Ovary (tissue), 9 donors: Measurements from ENCODE around the gene TTLL9. TPM values are rescaled to one million over a fixed set of nuclear protein-coding genes. Genes with fewer than 3 reads are reported as not detected.
A peak's percentile ranks its signal among the peaks of the same experiment; 100 is the strongest.

ENCODE experiments used
- DNase-seq, 5 donors: peaks; one replicate each; pipeline ENCODE4 v3.0.0-alpha.2; 2019 to 2020
- H3K27ac ChIP-seq, 2 donors: fragments of 200-600 bp; one replicate each; pipeline versions ENCODE4 v1.5.1 to v1.8.0; 2019 to 2022
- H3K27me3 ChIP-seq: fragments of 200-600 bp; one replicate; pipeline ENCODE4 v1.8.0; 2022
- H3K36me3 ChIP-seq: fragments of 200-600 bp; sonication (generic); one replicate; pipeline ENCODE4 v1.5.1; 2019
- H3K4me1 ChIP-seq: one replicate; pipeline ENCODE4 v1.8.1; 2013; ENCODE audit warnings: mild to moderate bottlenecking, moderate library complexity; ENCODE audit not compliant: insufficient read depth
- H3K4me3 ChIP-seq: fragments of 200-600 bp; sonication (generic); one replicate; pipeline ENCODE4 v1.5.1; 2017
- H3K9me3 ChIP-seq, 2 donors: fragments of 200-600 bp in 1 of 2; sonication (generic) in 1 of 2; one replicate each; pipeline versions ENCODE4 v1.5.1 to v1.8.1; 2013 to 2019; ENCODE audit warnings: mild to moderate bottlenecking in 1 of 2, moderate library complexity in 1 of 2
- CTCF ChIP-seq, 3 donors: fragments of 450-650 bp in 2 of 3; fragments of 200-600 bp in 1 of 3; IDR thresholded peaks; one replicate each; pipeline versions ENCODE4 v1.5.1 to v1.8.0; 2016 to 2022; ENCODE audit warnings: antibody characterized with exemption in 3 of 3, mild to moderate bottlenecking in 1 of 3
- EP300 ChIP-seq: sonication (generic); formaldehyde crosslinking; IDR thresholded peaks from one replicate; pipeline ENCODE4 v1.6.1; 2017; ENCODE audit warnings: antibody characterized with exemption
- POLR2A ChIP-seq: fragments of 450-650 bp; IDR thresholded peaks from one replicate; pipeline ENCODE4 v1.6.1; 2017; ENCODE audit warnings: antibody characterized with exemption, mild to moderate bottlenecking, moderate library complexity
- WGBS, 3 donors: extraction: QIAGEN DNeasy Blood & Tissue Kit in 1 of 3; methylation state at CpG; one replicate each; pipeline versions ENCODE4 v1.1.5 to v1.1.7; 2013 to 2017; 5-methylcytosine and 5-hydroxymethylcytosine counted together
- intact Hi-C, 4 donors: fragments of 100-400 bp; cut with DNase I; formaldehyde crosslinking; loops; one replicate each; pipeline versions ENCODE4 v1.11.0 to v1.15.1; 2022 to 2023
- polyA plus RNA-seq, 2 donors: library from polyadenylated mRNA; stranded (reverse); fragments of 200-250 nt in 1 of 2; fragments of 350-450 nt in 1 of 2; fragmentation: Illumina TruSeq in 1 of 2; extraction: RNeasy Lipid Tissue Mini Kit (QIAGEN cat#74804) in 1 of 2; gene quantifications; one replicate each; pipeline ENCODE4 v1.2.3, GENCODE V29; 2013 to 2014
- total RNA-seq, 7 donors: library from RNA; depleted of rRNA in 2 of 7; stranded (reverse); fragments of >200 nt in 2 of 7; fragmentation: NEBNext Ultra II Directional in 3 of 7; extraction: Animal tissue kit (Norgen Biotek cat#: 25700) in 3 of 7; gene quantifications; one replicate each; pipeline versions ENCODE4 v1.1.0 to v1.2.4, GENCODE V29; 2016 to 2023
- donor health status: DM: no; HTN: no; CAD: no; lungs with moderate emphysema.
- donor health status: DM: no; HTN: no; CAD: no.
- donor health status: Bipolar disorder and iron deficiency.
- donor health status: DM: yes; HTN: yes; CAD: no.
- donor health status: DM: no; HTN: no; CAD: no.
- donor health status: DM: yes; HTN: yes; CAD: no.

TTLL9 gene
- total and polyA plus RNA-seq, 9 donors = 0.24 to 10.6 (median 0.40) TPM

DNA sequence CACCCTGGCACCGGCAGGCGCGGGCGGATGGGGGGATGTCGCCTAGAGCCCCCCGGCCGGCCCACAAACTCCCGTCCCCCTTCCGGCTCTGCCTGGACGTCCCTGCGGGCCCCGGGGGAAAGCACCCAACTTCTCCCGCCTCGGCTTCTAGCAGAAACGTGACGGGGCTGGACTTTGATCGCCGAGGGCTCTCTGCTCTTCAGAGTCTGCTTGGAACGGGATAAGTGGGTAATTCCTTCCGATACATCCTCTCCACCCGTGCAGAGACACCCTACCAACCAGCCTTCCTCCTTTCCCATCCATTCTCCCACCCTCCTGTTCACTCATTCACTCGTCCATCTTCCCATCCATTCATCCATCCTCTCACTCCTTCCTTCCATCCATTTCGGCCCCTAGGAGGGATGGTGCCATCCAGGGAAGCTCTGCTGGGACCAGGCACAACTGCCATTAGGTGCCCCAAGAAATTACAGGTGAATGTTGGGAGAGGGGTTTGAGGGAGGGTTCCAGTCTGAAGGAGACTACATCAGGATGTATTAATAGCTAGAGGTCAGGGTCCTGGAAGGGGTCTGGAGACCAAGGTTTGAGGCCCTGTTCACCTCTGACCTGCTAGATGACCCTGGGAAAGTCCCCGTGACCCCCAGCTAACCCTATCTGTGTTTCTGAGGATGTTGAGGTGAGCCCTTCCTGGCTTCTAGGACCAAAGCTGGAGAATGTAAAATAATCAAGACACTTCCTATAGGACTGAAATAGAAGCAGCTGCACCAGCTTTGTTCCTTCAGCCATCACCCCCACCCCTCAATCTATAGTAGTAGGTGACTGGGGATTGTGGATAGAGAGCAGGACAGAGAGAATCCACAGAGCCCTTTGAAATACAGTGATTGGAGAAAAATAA lies 538 bp downstream of the TTLL9 start:
- no peaks in the 10 kb centered on the region for H3K9me3 ChIP-seq
- H3K4me3 ChIP-seq = peak overlapping the region; percentile 46
- peak overlapping the region in 1 of 2 donors; percentile 46 for H3K27ac ChIP-seq
- no peaks in the 10 kb centered on the region for H3K27me3 ChIP-seq
- 4 to 8% (median 5%) methylated on average over 24 of the region's 24 CpGs for WGBS, 3 donors
- no peaks in the 10 kb centered on the region for H3K4me1 ChIP-seq
- TF ChIP-seq POLR2A (no peak), CTCF (IDR thresholded peaks at IDR 0.05) (no peak), EP300 (no peak)
- peak in 1 of 5 donors; percentile 37 for DNase-seq
- no peaks in the 10 kb centered on the region for H3K36me3 ChIP-seq
- intact Hi-C loops = no loop called here

GRCh38 chr20:31871618-31871954 lies 1.2 kb downstream of the TTLL9 start:
- Histone ChIP-seq H3K9me3 (no peaks in the 10 kb centered on the region), H3K27me3 (no peaks in the 10 kb centered on the region), H3K27ac (no peak overlapping the region), H3K36me3 (no peaks in the 10 kb centered on the region), H3K4me1 (no peaks in the 10 kb centered on the region), H3K4me3 (no peak overlapping the region)
- no peak for DNase-seq
- no peak for TF ChIP-seq EP300
- TF ChIP-seq POLR2A = no peak
- no peak for TF ChIP-seq CTCF (IDR thresholded peaks at IDR 0.05)
- 100% methylated on average over 1 of the region's 1 CpG for whole genome bisulfite sequencing, 3 donors
- intact Hi-C loops = no loop called here

DNA sequence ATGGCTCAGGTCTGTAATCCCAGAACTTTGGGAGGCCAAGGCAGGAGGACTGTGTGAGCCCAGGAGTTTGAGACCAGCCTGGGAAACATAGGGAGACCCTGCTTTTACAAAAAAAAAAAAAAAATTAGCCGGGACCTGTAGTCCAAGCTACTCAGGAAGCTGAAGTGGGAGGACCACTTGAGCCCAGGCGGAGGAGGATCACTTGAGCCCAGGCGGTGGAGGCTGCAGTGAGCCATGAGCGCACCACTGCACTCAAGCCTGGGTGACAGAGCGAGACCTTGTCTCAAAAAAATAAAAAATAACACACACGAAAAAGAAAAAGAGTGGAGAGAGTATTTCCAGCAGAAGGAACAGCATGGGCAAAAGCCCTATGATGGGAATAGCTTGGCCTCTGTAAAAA lies 2.0 kb downstream of the TTLL9 start:
- Histone ChIP-seq H3K36me3 (no peaks in the 10 kb centered on the region), H3K4me1 (no peaks in the 10 kb centered on the region), H3K4me3 (no peak overlapping the region), H3K9me3 (no peaks in the 10 kb centered on the region), H3K27ac (no peak overlapping the region), H3K27me3 (no peaks in the 10 kb centered on the region)
- no peak for TF ChIP-seq EP300
- TF ChIP-seq CTCF (IDR thresholded peaks at IDR 0.05) = no peak
- TF ChIP-seq POLR2A = no peak
- intact Hi-C loops = no loop called here
- 90 to 94% (median 91%) methylated on average over 6 of the region's 6 CpGs for WGBS, 3 donors
- no peak for DNase-seq

DNA sequence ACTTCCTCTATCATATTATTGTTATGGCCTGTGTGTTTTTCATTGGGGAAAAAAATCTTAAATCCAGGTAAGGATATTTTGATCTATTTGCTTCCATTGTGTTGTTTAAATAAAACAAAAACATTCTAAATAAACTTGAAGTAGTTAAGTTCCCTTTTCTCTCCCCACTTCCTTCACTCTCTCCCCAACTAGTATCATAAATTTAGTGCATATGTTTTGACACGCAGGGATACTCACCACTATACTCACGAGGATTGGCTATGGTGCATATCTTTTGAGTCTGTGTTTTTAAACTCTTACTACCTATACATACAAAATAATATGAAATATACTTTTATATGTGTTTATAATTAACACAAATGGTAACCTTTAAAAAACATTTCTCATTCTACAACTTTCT lies 5.2 kb downstream of the TTLL9 start:
- Histone ChIP-seq H3K27me3 (no peaks in the 10 kb centered on the region), H3K4me3 (no peak overlapping the region), H3K9me3 (no peaks in the 10 kb centered on the region), H3K27ac (no peak overlapping the region), H3K4me1 (no peaks in the 10 kb centered on the region), H3K36me3 (no peaks in the 10 kb centered on the region)
- 70 to 83% (median 79%) methylated on average over 2 of the region's 2 CpGs for WGBS, 3 donors
- intact Hi-C loops = no loop called here
- TF ChIP-seq EP300 = no peak
- TF ChIP-seq CTCF (IDR thresholded peaks at IDR 0.05) = no peak
- no peak for TF ChIP-seq POLR2A
- DNase-seq = no peak
